NOMO-1 treated with dmso at 0.1 percent for 144 hours (cell line): Measurements from ENCODE around the gene CSPG5.

Experiments used
- DNase-seq: peaks from one replicate; lab custom pipeline; 2025; ENCODE audit not compliant: unreplicated experiment; lab: John Stamatoyannopoulos, UW

CSPG5 gene

GRCh38 chr3:47542471-47543173 is 36.0 kb downstream of the CSPG5 start:
- DNase-seq: no peak

GRCh38 chr3:47541583-47542108 is 37.0 kb downstream of the CSPG5 start:
- DNase-seq: no peak

GRCh38 chr3:47540281-47540680 is 38.4 kb downstream of the CSPG5 start:
- no peak for DNase-seq

- no peak for DNase-seq
Observed at GRCh38 chr3:47536967-47537366, 41.7 kb downstream of the CSPG5 start.

- no peak for DNase-seq
Observed at GRCh38 chr3:47536221-47536891, 42.3 kb downstream of the CSPG5 start.

- no peak for DNase-seq
Observed at GRCh38 chr3:47533996-47534454, 44.6 kb downstream of the CSPG5 start.

- no peak for DNase-seq
Observed at GRCh38 chr3:47533481-47533880, 45.2 kb downstream of the CSPG5 start.

GRCh38 chr3:47527952-47528725 is 50.5 kb downstream of the CSPG5 start:
- DNase-seq: no peak

DNA sequence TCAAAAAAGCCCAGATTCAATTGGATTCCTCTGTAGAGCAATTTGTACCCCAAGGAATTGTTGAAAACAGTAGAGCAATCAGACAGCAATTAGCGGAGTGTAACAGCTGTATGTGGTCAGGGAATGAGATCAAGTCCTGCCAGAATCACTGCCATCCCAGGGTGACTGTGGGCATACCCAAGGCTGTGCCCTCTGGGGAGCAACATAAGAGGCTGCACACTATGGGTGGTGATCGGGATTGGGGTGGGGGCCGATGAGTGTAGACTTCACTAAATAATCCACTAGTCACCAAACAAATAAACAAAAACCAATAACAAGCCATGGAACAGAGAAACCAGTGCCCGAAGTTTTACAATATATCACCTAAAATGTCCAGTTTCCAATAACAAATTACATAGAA is 53.0 kb downstream of the CSPG5 start:
- DNase-seq: no peak

GRCh38 chr3:47523310-47524073 is 55.2 kb downstream of the CSPG5 start:
- no peak for DNase-seq

DNA sequence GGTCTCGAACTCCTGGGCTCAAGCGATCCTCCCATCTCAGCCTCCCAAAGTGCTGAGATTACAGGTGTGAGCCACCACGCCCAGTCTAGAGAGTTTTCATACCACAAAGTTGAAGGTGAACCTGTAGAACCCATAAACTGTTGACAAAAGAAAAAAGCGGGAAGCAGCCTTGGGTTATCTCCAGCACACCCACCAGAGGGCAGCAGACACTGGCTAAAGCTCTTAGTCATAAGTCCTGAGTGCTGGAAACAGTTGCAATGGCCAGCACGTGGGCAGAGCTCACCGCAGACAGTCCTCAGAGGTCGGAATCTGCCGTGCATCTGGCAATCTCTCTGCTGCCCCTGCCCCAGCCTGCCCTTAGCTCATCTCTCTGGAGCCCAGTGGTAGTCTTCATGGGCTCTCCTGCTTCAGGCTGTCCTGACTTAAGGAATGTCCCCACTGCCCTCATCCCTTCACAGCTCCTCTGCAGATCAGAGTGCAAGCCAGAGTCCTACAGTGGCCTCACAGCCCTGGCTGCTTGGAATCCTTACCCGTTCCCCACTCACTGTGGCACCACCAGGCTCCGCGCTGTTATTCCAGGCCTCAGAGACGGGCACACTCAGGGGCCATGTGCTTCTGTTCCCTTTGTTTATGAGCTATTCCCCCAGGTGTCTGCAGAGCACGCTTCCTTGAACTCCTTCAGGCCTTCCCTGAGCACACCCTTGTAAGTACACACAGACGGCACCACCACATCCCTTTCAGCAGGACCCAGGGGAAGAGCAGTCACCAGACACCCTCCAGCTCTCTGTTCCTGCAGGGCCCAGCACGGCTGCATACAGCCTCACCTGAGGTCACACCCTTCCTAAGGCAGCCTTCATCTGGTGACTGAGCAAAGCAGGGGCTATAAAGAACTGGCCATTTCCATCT is 56.3 kb downstream of the CSPG5 start:
- peak; percentile 85 for DNase-seq

DNA sequence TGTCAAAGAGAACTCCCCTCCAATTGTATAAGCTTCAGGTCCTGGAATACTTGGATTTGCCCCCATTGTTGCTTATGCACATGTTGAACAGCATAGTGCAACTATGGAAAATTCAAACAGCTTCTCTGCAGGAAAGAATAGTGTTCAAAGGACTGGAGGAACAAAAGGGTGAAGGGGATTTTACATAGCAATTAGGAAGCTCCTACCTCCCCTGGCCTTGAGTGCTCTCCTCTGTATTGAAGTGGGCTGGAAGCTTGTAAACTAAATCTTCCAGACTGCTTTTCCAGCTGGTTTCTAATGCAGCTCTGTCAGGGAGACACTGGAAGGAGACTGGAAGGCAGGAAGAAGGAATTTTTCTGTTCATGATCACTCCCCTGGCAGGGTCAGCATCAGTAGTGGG is 57.9 kb downstream of the CSPG5 start:
- DNase-seq: no peak

DNA sequence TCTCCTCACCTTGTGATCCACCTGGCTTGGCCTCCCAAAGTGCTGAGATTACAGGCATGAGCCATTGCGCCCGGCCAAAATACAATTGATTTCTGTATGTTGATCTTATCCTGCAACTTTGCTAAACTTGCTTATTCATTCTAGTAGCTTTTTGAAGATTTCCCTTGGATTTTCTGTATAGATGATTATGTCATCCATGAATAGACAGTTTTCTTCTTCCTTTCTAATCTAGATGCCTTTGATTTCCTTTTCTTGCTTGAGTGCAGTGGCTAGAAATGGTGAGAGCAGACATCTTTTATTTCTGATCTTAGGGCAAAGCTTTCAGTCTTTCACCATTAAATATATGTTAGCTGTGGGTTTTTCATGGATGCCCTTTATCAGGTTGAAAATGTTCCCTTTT is 60.7 kb downstream of the CSPG5 start:
- DNase-seq: no peak

GRCh38 chr3:47515864-47516319 is 62.8 kb downstream of the CSPG5 start:
- DNase-seq: no peak

DNA sequence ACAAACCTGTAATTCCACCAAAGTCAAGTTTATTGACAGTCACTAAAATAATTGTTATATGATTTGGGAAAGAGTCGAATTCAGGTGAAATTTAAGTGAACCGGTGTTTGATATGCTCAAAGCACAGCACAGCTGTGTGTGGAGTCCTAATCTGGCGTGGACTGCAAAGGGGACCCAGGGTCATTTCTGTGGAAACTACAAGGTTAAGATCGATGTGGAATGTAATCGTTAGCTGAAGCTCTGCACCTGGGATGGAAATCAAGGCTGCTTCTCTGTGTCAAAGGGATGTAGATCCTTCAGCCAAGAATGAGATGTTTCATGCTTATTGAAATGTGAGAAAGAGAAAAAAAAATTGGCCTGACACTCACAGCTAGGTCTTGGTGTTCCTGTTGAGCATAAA is 63.6 kb downstream of the CSPG5 start:
- no peak for DNase-seq

DNA sequence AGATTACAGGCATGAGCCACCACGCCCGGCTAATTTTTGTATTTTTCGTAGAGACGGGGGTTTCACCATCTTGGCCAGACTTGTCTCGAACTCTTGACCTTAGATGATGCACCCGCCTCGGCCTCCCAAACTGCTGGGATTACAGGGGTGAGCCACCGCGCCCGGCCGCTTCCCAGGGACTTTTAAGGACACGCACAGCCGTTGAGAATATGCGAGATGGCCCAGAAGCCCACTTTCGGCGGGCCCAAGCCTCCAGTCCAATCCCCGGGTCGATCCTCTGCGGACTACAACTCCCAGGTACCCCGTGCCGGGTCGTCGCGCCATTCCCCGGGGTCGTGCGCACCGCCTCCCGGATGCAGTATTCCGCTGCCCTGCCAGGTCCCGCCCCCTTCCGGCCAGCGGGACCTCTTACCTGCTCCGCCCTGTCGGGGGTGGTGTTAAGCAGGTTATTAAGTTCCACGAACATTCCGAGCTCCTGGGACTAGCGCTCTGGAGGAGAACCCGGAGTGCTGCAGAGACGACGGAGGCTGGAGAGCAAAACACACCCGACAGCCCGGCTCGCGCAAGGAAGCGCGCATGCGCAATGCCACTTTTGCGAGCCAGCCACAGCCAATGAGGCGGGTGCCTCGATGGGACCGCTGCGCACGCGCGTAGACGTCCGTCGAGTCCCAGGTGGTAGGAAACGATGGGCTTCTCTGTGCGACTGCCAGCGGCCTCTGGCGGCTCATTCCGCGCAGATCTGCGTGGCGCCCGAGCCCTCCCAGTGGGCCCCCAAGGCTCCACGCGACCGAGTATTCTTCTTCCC is 65.3 kb downstream of the CSPG5 start, which contains the start of gene ELP6:
Gene ELP6 (minus strand): TSS at position 588 of the 805 bp plus-strand sequence. CDS start 122 bp downstream, at position 466.
- peak; percentile 96 for DNase-seq

DNA sequence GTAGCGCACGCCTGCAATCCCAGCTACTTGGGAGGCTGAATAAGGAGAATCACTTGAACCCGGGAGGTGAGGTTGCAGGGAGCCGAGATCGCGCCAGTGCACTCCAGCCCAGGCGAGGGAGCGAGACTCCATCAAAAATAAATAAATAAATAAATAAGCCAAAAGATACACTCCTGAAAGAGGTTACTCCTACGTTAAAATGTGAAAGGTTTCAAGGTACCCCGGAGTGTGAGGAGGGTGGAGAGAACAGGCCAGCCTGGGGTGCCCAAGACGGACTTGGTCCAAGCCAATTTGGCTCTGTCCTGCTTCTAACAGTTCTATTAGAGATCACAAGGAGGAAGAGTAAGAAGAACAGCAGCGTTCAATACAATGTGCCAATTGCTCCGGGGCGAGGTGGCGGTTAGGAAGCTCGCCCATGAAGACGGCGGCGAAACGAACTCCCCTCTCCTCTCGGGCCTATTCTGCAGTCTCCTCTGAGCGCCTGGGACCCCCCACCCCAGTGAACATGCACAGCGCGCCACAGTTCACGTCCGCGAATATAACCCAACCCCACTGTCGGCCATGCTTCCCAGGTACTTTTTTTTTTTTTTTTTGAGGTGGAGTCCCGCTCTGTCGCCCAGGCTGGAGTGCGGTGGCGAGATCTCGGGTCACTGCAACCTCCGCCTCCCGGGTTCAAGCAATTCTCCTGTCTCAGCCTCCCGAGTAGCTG is 66.1 kb downstream of the CSPG5 start:
- peak; percentile 3 for DNase-seq
